ENCODE data around the gene LRCH3. TPM values are rescaled to one million over a fixed set of nuclear protein-coding genes. Genes with fewer than 3 reads are reported as not detected.

The LRCH3 gene
- total and polyA plus RNA-seq, 2 of the 13 experiments (the other 11 are each of a cell fraction or from before 2014, with no cell fraction given): 25.5 to 103 TPM

DNA sequence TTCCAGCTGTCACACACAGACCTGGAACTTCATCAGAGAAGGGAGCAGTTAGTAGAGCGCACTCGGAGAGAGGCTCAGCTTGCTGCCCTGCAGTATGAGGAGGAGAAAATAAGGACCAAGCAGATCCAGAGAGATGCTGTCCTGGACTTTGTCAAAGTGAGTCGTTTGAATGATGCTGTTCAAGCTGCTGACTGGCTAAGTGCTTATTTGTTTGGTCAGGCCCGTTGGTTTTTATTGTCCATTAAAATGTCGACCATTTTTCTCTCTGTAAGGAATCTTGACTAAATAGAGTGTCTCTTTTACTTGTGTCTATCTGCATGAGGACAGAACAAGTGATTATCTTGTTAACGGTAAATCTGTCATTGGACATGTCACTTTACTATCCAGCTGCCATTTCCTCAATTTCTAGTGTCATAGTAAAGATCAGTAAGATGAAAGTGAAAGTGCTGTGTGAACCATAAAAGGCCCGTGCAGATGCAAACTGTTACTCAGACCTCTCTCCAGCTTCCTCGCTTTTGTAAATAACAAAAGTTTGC is 56.9 kb downstream of the LRCH3 start:
- no peaks in the 10 kb centered on the region for H4K20me1 ChIP-seq (ENCODE audit: insufficient read depth, low read length)
- no peak overlapping the region for H2AFZ ChIP-seq (ENCODE audit: low read length)
- no TSS peak for BruUV-seq (replicated peaks)
- peaks cover 9 to 77% of the 10 kb centered on the region in 2 experiments for H3K36me3 ChIP-seq (replicated peaks in 1 of 2; ENCODE audit: control insufficient read depth in 1 of 2, insufficient read depth in 2 of 2, low read length in 2 of 2)
- no peaks in the 10 kb centered on the region for H3K4me1 ChIP-seq (ENCODE audit: insufficient read depth, low read length)
- intact Hi-C loops (cut with micrococcal nuclease; ENCODE audit: unreplicated experiment): no loop called here
- no peak for ATAC-seq
- H3K9me3 ChIP-seq (ENCODE audit: low read length): no peaks in the 10 kb centered on the region
- H3K9ac ChIP-seq (ENCODE audit: insufficient read depth, low read depth, low read length): no peak overlapping the region
- no peak overlapping the region for H3K4me2 ChIP-seq (ENCODE audit: low read depth, low read length)
- in situ Hi-C loops (cut with HindIII; ENCODE audit: extremely low pct_ligation_motif_present, low pct_unique_long_range_greater_than_20kb): no loop called here
- FAIRE-seq: no peak
- WGBS (ENCODE audit: low lambda C conversion rate): 92% methylated on average over 8 of the region's 8 CpGs
- ChIA-PET POLR2A (interaction anchor here (1.4 kb wide), 1 partner anchor 57 kb away, joined by 3 read pairs; the partner anchor contains the start of gene LRCH3), CTCF (ENCODE audit: low intra/inter-chr PET ratio, low total read pairs) (no interaction called here)
- no peak for DNase-seq (ENCODE audit: low spot score)
- H3K4me3 ChIP-seq (replicated peaks in 1 of 3; ENCODE audit: insufficient read depth in 1 of 3, low read depth in 2 of 3, low read length in 3 of 3): no peak overlapping the region
- no peak overlapping the region for H3K27ac ChIP-seq (ENCODE audit: extremely low read length, insufficient read depth, low read length)
- no peaks in the 10 kb centered on the region for H3K27me3 ChIP-seq (ENCODE audit: control insufficient read depth in 1 of 2, insufficient read depth in 2 of 2, low read length in 2 of 2)
- no peaks in the 10 kb centered on the region for H3K79me2 ChIP-seq (ENCODE audit: insufficient read depth, low read length)
- no peak for TF ChIP-seq EHMT2 (IDR thresholded peaks at IDR 0.05; ENCODE audit: borderline replicate concordance, low read depth, low read length)
- TF ChIP-seq NR2F1 (CRISPR knock-in tag; IDR thresholded peaks at IDR 0.05): no peak
- TF ChIP-seq, protein P1, sequence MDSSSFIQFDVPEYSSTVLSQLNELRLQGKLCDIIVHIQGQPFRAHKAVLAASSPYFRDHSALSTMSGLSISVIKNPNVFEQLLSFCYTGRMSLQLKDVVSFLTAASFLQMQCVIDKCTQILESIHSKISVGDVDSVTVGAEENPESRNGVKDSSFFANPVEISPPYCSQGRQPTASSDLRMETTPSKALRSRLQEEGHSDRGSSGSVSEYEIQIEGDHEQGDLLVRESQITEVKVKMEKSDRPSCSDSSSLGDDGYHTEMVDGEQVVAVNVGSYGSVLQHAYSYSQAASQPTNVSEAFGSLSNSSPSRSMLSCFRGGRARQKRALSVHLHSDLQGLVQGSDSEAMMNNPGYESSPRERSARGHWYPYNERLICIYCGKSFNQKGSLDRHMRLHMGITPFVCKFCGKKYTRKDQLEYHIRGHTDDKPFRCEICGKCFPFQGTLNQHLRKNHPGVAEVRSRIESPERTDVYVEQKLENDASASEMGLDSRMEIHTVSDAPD (CRISPR knock-in tag; IDR thresholded peaks at IDR 0.05): no peak
- TF ChIP-seq, protein P2, sequence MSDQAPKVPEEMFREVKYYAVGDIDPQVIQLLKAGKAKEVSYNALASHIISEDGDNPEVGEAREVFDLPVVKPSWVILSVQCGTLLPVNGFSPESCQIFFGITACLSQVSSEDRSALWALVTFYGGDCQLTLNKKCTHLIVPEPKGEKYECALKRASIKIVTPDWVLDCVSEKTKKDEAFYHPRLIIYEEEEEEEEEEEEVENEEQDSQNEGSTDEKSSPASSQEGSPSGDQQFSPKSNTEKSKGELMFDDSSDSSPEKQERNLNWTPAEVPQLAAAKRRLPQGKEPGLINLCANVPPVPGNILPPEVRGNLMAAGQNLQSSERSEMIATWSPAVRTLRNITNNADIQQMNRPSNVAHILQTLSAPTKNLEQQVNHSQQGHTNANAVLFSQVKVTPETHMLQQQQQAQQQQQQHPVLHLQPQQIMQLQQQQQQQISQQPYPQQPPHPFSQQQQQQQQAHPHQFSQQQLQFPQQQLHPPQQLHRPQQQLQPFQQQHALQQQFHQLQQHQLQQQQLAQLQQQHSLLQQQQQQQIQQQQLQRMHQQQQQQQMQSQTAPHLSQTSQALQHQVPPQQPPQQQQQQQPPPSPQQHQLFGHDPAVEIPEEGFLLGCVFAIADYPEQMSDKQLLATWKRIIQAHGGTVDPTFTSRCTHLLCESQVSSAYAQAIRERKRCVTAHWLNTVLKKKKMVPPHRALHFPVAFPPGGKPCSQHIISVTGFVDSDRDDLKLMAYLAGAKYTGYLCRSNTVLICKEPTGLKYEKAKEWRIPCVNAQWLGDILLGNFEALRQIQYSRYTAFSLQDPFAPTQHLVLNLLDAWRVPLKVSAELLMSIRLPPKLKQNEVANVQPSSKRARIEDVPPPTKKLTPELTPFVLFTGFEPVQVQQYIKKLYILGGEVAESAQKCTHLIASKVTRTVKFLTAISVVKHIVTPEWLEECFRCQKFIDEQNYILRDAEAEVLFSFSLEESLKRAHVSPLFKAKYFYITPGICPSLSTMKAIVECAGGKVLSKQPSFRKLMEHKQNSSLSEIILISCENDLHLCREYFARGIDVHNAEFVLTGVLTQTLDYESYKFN (CRISPR knock-in tag; conservative IDR thresholded peaks at IDR 0.05): no peak
- TF ChIP-seq RORA (CRISPR knock-in tag; IDR thresholded peaks at IDR 0.05): no peak
